MCF 10A (cell line): Measurements from ENCODE around the gene TLE5. TPM values are rescaled to one million over a fixed set of nuclear protein-coding genes. Genes with fewer than 3 reads are reported as not detected.

Source experiments
- BruUV-seq: library from RNA; stranded (reverse); fragments of 400-500 nt; replicated peaks from 2 replicates; lab custom pipeline; 2021; lab: Mats Ljungman, UMichigan
- CTCF ChIA-PET: fragments of 300-600 bp; sonication (Branson Sonifier 250); formaldehyde crosslinking; extraction: SDS; loops from one replicate; lab custom pipeline; 2021; ENCODE audit warnings: antibody characterized with exemption, inconsistent platforms; lab: Yijun Ruan, JAX
- POLR2A ChIA-PET: fragments of 300-600, 350-650 bp; sonication (Branson Sonifier 250); formaldehyde crosslinking; extraction: SDS; loops from one replicate; lab custom pipeline; 2020; ENCODE audit warnings: antibody characterized with exemption, inconsistent platforms; lab: Yijun Ruan, JAX
- DNase-seq: peaks from one replicate; pipeline ENCODE4 v3.0.0-alpha.2; 2018; ENCODE audit not compliant: unreplicated experiment
- H3K27ac Mint-ChIP-seq: one replicate; pipeline ENCODE4 v1.8.0; 2022; ENCODE audit warnings: mild to moderate bottlenecking, low read depth, mixed read lengths; ENCODE audit not compliant: unreplicated experiment
- H3K27me3 Mint-ChIP-seq: one replicate; pipeline ENCODE4 v1.8.0; 2022; ENCODE audit warnings: mixed read lengths; ENCODE audit not compliant: insufficient read depth, unreplicated experiment
- H3K36me3 Mint-ChIP-seq: one replicate; pipeline ENCODE4 v1.8.0; 2022; ENCODE audit warnings: mild to moderate bottlenecking, moderate library complexity, mixed read lengths; ENCODE audit not compliant: insufficient read depth, unreplicated experiment
- H3K4me1 Mint-ChIP-seq: one replicate; pipeline ENCODE4 v1.8.0; 2022; ENCODE audit warnings: mixed read lengths; ENCODE audit not compliant: insufficient read depth, unreplicated experiment
- H3K4me3 Mint-ChIP-seq: one replicate; pipeline ENCODE4 v1.8.0; 2022; ENCODE audit warnings: mild to moderate bottlenecking, moderate library complexity, mixed read lengths; ENCODE audit not compliant: unreplicated experiment
- H3K9me3 Mint-ChIP-seq: one replicate; pipeline ENCODE4 v1.8.0; 2022; ENCODE audit warnings: mixed read lengths; ENCODE audit not compliant: unreplicated experiment
- intact Hi-C: fragments of 100-400 bp; cut with micrococcal nuclease; formaldehyde crosslinking; loops from 2 replicates; pipeline ENCODE4 v1.14.1; 2022
- total RNA-seq: library from RNA; stranded (reverse); gene quantifications from 2 replicates; pipeline ENCODE4 v1.2.3, GENCODE V29; 2022
- TF ChIP-seq, protein P1 (sequence below): fragments of 200-600 bp; IDR thresholded peaks from one replicate; pipeline ENCODE4 v1.8.0; 2022; ENCODE audit warnings: antibody characterized with exemption, mild to moderate bottlenecking; ENCODE audit not compliant: unreplicated experiment

Gene TLE5
- total RNA-seq, 1 experiment from 2014 or later, result 266 TPM

DNA sequence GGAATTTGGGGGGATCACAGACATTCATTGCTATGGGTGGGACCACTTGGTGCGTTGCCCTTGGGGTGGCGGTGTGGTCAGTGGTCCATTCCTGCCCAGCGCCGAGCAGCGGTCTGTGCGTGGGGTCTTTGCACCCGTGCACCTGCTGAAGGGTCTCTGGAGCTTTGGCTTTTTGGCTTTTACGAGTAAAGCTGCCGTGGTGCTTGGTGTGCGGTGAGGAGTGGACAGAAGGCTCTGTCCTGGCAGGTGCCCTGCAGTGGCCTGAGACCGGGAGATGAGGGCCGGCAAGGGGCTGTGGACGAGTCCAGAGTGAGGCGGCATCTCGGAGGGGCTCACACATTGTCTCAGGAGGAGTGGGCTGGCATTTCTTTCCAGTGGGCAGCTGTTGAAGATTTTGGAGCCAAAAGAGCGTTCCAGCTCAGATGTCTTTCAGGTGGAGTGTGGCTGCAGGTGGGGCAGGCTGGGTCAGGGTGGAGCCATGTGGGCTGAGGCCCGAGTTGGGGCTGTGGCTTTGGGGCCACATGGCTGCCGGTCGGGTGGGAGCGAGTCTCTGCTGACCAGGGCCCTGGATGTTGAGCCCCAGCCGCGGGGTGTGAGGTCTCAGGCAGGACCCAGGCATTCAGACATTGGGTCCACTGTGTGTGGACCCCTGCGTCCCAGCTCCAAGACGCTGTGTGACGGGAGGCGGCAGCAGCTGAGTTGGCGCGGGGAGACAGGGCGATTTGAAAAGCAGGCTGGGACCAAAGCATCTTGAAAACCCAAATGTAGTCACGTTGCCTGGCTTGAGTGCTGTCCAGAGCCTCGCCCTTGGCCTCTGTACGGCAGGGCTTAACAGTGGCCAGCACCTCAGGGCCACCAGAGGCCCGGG is 43.6 kb upstream of the TLE5 start:
- no peak for DNase-seq
- BruUV-seq, result no TSS peak
- H3K4me1 Mint-ChIP-seq, result peaks cover 6% of the 10 kb centered on the region
- no peaks in the 10 kb centered on the region for H3K9me3 Mint-ChIP-seq
- POLR2A ChIA-PET, result no interaction called here
- H3K36me3 Mint-ChIP-seq, result peaks cover 12% of the 10 kb centered on the region
- intact Hi-C loops, result no loop called here
- TF ChIP-seq, protein P1, sequence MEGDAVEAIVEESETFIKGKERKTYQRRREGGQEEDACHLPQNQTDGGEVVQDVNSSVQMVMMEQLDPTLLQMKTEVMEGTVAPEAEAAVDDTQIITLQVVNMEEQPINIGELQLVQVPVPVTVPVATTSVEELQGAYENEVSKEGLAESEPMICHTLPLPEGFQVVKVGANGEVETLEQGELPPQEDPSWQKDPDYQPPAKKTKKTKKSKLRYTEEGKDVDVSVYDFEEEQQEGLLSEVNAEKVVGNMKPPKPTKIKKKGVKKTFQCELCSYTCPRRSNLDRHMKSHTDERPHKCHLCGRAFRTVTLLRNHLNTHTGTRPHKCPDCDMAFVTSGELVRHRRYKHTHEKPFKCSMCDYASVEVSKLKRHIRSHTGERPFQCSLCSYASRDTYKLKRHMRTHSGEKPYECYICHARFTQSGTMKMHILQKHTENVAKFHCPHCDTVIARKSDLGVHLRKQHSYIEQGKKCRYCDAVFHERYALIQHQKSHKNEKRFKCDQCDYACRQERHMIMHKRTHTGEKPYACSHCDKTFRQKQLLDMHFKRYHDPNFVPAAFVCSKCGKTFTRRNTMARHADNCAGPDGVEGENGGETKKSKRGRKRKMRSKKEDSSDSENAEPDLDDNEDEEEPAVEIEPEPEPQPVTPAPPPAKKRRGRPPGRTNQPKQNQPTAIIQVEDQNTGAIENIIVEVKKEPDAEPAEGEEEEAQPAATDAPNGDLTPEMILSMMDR, result no peak
- H3K27ac Mint-ChIP-seq, result no peak overlapping the region
- H3K4me3 Mint-ChIP-seq, result no peak overlapping the region
- CTCF ChIA-PET, result interaction anchor here (0.6 to 6.6 kb wide), 7 partner anchors 10 to 154 kb away, joined by 3 to 42 read pairs (median 5); no protein-coding TSS in a partner anchor
- no peaks in the 10 kb centered on the region for H3K27me3 Mint-ChIP-seq

DNA sequence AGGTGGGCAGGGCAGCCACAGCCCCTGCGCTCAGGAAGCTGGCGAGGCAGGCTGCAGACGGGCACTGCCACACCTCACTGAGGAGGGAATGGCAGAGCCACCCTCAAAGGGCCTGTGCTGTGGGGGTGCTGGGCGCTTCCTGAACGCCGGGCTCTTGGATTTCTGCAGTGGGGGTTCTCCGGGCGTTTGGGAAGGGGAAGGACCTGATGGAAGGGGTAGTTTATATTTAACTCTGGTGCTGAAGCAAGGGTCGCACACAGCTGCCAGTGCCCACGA is 42.4 kb upstream of the TLE5 start:
- no TSS peak for BruUV-seq
- no peak overlapping the region for H3K4me3 Mint-ChIP-seq
- CTCF ChIA-PET, result interaction anchor here (0.5 to 5.1 kb wide), 8 partner anchors 28 to 158 kb away, joined by 3 to 29 read pairs (median 4); no protein-coding TSS in a partner anchor
- peaks cover 7% of the 10 kb centered on the region for H3K36me3 Mint-ChIP-seq
- intact Hi-C loops, result no loop called here
- TF ChIP-seq, protein P1, result no peak
- H3K27ac Mint-ChIP-seq, result no peak overlapping the region
- no peaks in the 10 kb centered on the region for H3K27me3 Mint-ChIP-seq
- no peak for DNase-seq
- POLR2A ChIA-PET, result no interaction called here
- H3K9me3 Mint-ChIP-seq, result no peaks in the 10 kb centered on the region
- peaks cover 6% of the 10 kb centered on the region for H3K4me1 Mint-ChIP-seq

DNA sequence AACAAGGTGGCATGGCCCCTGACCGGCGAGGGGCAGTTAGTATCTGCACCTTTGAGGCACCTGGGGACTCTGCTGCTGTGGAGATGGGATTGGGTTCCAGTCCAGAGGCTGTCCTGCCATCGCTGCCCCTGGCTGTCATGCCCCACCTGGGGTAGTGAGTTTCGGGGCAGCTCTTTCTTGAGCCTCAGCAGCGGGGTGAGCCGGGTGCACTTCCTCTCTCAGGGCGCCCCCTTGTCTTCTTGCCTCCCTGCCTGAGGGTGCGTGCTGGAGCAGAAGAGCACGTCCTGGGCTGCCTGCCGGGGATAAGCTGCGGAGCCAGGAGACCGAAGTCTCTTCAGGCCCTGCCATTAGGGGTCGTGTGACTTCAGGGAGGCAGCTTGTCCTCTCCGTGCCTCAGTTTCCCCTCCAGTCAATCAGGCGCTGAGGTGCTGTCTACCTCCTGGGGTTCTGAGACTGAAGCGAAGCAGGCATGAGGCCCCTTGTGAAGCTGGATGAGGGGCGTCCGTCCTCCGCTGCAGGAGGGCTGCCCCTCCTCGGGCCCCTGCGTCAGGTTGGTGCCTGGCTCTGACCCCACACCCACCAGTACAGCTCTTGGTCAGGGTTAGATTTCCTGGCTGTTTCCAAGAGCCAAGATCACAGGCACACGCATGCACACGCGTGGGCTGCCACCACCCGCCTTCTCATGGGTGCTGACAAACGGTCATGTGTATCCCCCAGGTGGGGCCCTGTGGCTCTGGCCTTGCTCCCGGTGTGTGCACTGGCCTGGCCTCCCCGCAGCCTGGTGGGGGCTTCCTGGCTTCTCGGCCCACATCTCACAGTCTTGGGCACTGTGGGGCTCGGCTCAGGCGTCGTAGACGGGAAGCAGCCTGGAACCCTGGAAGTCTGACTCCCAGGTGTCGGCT is 40.2 kb upstream of the TLE5 start:
- Mint-ChIP-seq H3K27ac (peak overlapping the region; percentile 20), H3K4me3 (no peak overlapping the region), H3K4me1 (peaks cover 15% of the 10 kb centered on the region), H3K36me3 (peaks cover 7% of the 10 kb centered on the region), H3K9me3 (no peaks in the 10 kb centered on the region), H3K27me3 (no peaks in the 10 kb centered on the region)
- BruUV-seq, result no TSS peak
- ChIA-PET POLR2A (interaction anchor here (1.1 kb wide), 1 partner anchor 145 kb away, joined by 3 read pairs; no protein-coding TSS in a partner anchor), CTCF (interaction anchor here (0.6 to 1.7 kb wide), 4 partner anchors 10 to 67 kb away, joined by 3 to 9 read pairs (median 4); no protein-coding TSS in a partner anchor)
- TF ChIP-seq, protein P1, result no peak
- no peak for DNase-seq
- intact Hi-C loops, result no loop called here
